Naive B cell (primary cell): ENCODE results near the gene PAIP1. TPM values are rescaled to one million over a fixed set of nuclear protein-coding genes. Genes with fewer than 3 reads are reported as not detected.
"Not testable (repeated sequence)": the region's sequence is repeated elsewhere in the genome, so short reads cannot be mapped to it uniquely, and the experiment has no call there.

Experiments
- ATAC-seq, 2 donors: fragments of 150-1000 bp; cut with Tn5 transposase; 2 replicates each; pipeline ENCODE4 v1.10.0; 2021; ENCODE audit warnings: low read depth in 2 of 2, mild to moderate bottlenecking in 2 of 2, moderate library complexity in 2 of 2
- DNase-seq: peaks from one replicate; pipeline ENCODE4 v3.0.0; 2022
- H3K27ac Mint-ChIP-seq, 6 donors: one replicate each; pipeline ENCODE4 v1.8.0; 2020 to 2022; ENCODE audit warnings: mild to moderate bottlenecking in 6 of 6, mixed read lengths in 6 of 6, moderate library complexity in 5 of 6, inconsistent platforms in 2 of 6
- H3K27me3 Mint-ChIP-seq, 3 donors: one replicate each; pipeline ENCODE4 v1.8.0; 2021 to 2022; ENCODE audit warnings: mixed read lengths in 3 of 3, mild to moderate bottlenecking in 1 of 3
- H3K36me3 Mint-ChIP-seq, 2 donors: one replicate each; pipeline ENCODE4 v1.8.0; 2020 to 2022; ENCODE audit warnings: mixed read lengths in 2 of 2, inconsistent platforms in 1 of 2, mild to moderate bottlenecking in 1 of 2
- H3K4me1 Mint-ChIP-seq, 3 donors: one replicate each; pipeline ENCODE4 v1.8.0; 2020 to 2022; ENCODE audit warnings: mixed read lengths in 3 of 3, inconsistent platforms in 1 of 3, mild to moderate bottlenecking in 1 of 3, moderate library complexity in 1 of 3
- H3K4me3 Mint-ChIP-seq, 8 donors: one replicate each; pipeline ENCODE4 v1.8.0; 2020 to 2022; ENCODE audit warnings: mild to moderate bottlenecking in 8 of 8, mixed read lengths in 8 of 8, moderate library complexity in 8 of 8, inconsistent platforms in 2 of 8
- H3K9me3 Mint-ChIP-seq, 7 donors: one replicate each; pipeline ENCODE4 v1.8.0; 2020 to 2022; ENCODE audit warnings: mixed read lengths in 7 of 7, mild to moderate bottlenecking in 5 of 7, inconsistent platforms in 2 of 7, moderate library complexity in 1 of 7
- polyA plus RNA-seq, 6 donors: library from polyadenylated mRNA; unstranded; fragments of 300-500 nt; fragmentation: Illumina TruSeq; gene quantifications; one replicate each; pipeline ENCODE4 v1.2.3, GENCODE V29; 2021; ENCODE audit warnings: low read depth in 6 of 6

Gene PAIP1
- polyA plus RNA-seq, 6 donors from 2014 or later = 42.2 to 73.4 (median 50.0) TPM

- H3K27me3 Mint-ChIP-seq = no peaks in the 10 kb centered on the region
- peak overlapping the region in 2 of 6 donors; percentile 10 to 55 for H3K27ac Mint-ChIP-seq
- DNase-seq = no peak
- H3K4me1 Mint-ChIP-seq = no peaks in the 10 kb centered on the region
- no peaks in the 10 kb centered on the region for H3K36me3 Mint-ChIP-seq
- ATAC-seq = no peak
- H3K4me3 Mint-ChIP-seq = no peak overlapping the region
- peaks cover 0 to 1% (median 0%) of the 10 kb centered on the region in 7 donors for H3K9me3 Mint-ChIP-seq
Observed at GRCh38 chr5:43563321-43563720, 6.4 kb upstream of the PAIP1 start.

GRCh38 chr5:43561356-43561755 lies 4.5 kb upstream of the PAIP1 start:
- peaks cover 0 to 1% (median 0%) of the 10 kb centered on the region in 7 donors for H3K9me3 Mint-ChIP-seq
- H3K4me1 Mint-ChIP-seq = peaks cover 4 to 8% (median 7%) of the 10 kb centered on the region in 3 donors
- no peak for ATAC-seq
- no peaks in the 10 kb centered on the region for H3K36me3 Mint-ChIP-seq
- H3K4me3 Mint-ChIP-seq = peak overlapping the region in 1 of 8 donors; percentile 3
- no peaks in the 10 kb centered on the region for H3K27me3 Mint-ChIP-seq
- no peak overlapping the region for H3K27ac Mint-ChIP-seq
- DNase-seq = no peak

GRCh38 chr5:43560128-43560527 lies 3.3 kb upstream of the PAIP1 start:
- peak overlapping the region in 1 of 6 donors; percentile 4 for H3K27ac Mint-ChIP-seq
- H3K27me3 Mint-ChIP-seq = no peaks in the 10 kb centered on the region
- DNase-seq (no peak), ATAC-seq (no peak)
- peak overlapping the region in 1 of 8 donors; percentile 71 for H3K4me3 Mint-ChIP-seq
- no peaks in the 10 kb centered on the region for H3K36me3 Mint-ChIP-seq
- H3K4me1 Mint-ChIP-seq = peaks cover 5 to 17% (median 13%) of the 10 kb centered on the region in 3 donors
- H3K9me3 Mint-ChIP-seq = peaks cover 0 to 1% (median 0%) of the 10 kb centered on the region in 7 donors

GRCh38 chr5:43556607-43556856 lies 345 bp downstream of the PAIP1 start:
- Mint-ChIP-seq H3K4me3 (peak overlapping the region in 6 of 8 donors; percentile 86 to 96 (median 92)), H3K4me1 (peaks cover 8 to 20% (median 13%) of the 10 kb centered on the region in 3 donors), H3K27ac (peak overlapping the region in 3 of 6 donors; percentile 92 to 97 (median 94))
- not testable (repeated sequence) for H3K9me3 Mint-ChIP-seq, H3K36me3 Mint-ChIP-seq, H3K27me3 Mint-ChIP-seq, DNase-seq
- peak; percentile 82 to 86 for ATAC-seq

- Mint-ChIP-seq H3K27me3 (no peaks in the 10 kb centered on the region), H3K27ac (peak overlapping the region; percentile 21 to 98 (median 94)), H3K36me3 (peaks cover 1 to 2% of the 10 kb centered on the region in 2 donors), H3K4me1 (peaks cover 9 to 21% (median 15%) of the 10 kb centered on the region in 3 donors), H3K4me3 (peak overlapping the region in 7 of 8 donors; percentile 86 to 96 (median 94)), H3K9me3 (no peaks in the 10 kb centered on the region)
- no peak for DNase-seq
- peak in 1 of 2 donors; percentile 0 for ATAC-seq
Observed at GRCh38 chr5:43555895-43556606, 826 bp downstream of the PAIP1 start.

GRCh38 chr5:43554497-43554896 lies 2.4 kb downstream of the PAIP1 start:
- Mint-ChIP-seq H3K27ac (no peak overlapping the region), H3K27me3 (no peaks in the 10 kb centered on the region), H3K36me3 (peaks cover 7% of the 10 kb centered on the region in 2 donors), H3K4me3 (no peak overlapping the region), H3K9me3 (no peaks in the 10 kb centered on the region), H3K4me1 (peaks cover 14 to 26% (median 20%) of the 10 kb centered on the region in 3 donors)
- ATAC-seq (no peak), DNase-seq (no peak)

GRCh38 chr5:43553381-43553780 lies 3.5 kb downstream of the PAIP1 start:
- no peak for DNase-seq

GRCh38 chr5:43551731-43552130 lies 5.1 kb downstream of the PAIP1 start:
- Mint-ChIP-seq H3K36me3 (peaks cover 7% of the 10 kb centered on the region in 2 donors), H3K4me1 (peaks cover 12 to 23% (median 13%) of the 10 kb centered on the region in 3 donors), H3K9me3 (no peaks in the 10 kb centered on the region), H3K4me3 (peak overlapping the region in 1 of 8 donors; percentile 20), H3K27ac (no peak overlapping the region), H3K27me3 (no peaks in the 10 kb centered on the region)
- ATAC-seq (no peak), DNase-seq (no peak)

More at GRCh38 chr5:43553381-43553780, 3.5 kb downstream of the PAIP1 start:
- Mint-ChIP-seq H3K27me3 (no peaks in the 10 kb centered on the region), H3K9me3 (no peaks in the 10 kb centered on the region), H3K4me3 (no peak overlapping the region), H3K36me3 (peaks cover 7% of the 10 kb centered on the region in 2 donors), H3K27ac (no peak overlapping the region), H3K4me1 (peaks cover 17 to 30% (median 20%) of the 10 kb centered on the region in 3 donors)
- ATAC-seq = no peak

GRCh38 chr5:43549272-43549671 lies 7.6 kb downstream of the PAIP1 start:
- not testable (repeated sequence) for H3K9me3 Mint-ChIP-seq, H3K4me3 Mint-ChIP-seq, DNase-seq, ATAC-seq, H3K27me3 Mint-ChIP-seq
- H3K36me3 Mint-ChIP-seq = peaks cover 18 to 20% of the 10 kb centered on the region in 2 donors
- H3K27ac Mint-ChIP-seq = peak overlapping the region in 1 of 6 donors; percentile 73
- peaks cover 7 to 10% (median 9%) of the 10 kb centered on the region in 3 donors for H3K4me1 Mint-ChIP-seq

GRCh38 chr5:43548358-43548757 lies 8.5 kb downstream of the PAIP1 start:
- no peaks in the 10 kb centered on the region for H3K9me3 Mint-ChIP-seq
- H3K4me1 Mint-ChIP-seq = peaks cover 7 to 10% (median 9%) of the 10 kb centered on the region in 3 donors
- no peaks in the 10 kb centered on the region for H3K27me3 Mint-ChIP-seq
- H3K4me3 Mint-ChIP-seq = no peak overlapping the region
- DNase-seq (no peak), ATAC-seq (no peak)
- no peak overlapping the region for H3K27ac Mint-ChIP-seq
- H3K36me3 Mint-ChIP-seq = peaks cover 20% of the 10 kb centered on the region in 2 donors

GRCh38 chr5:43547532-43547931 lies 9.3 kb downstream of the PAIP1 start:
- Mint-ChIP-seq H3K27me3 (no peaks in the 10 kb centered on the region), H3K36me3 (peaks cover 20 to 27% of the 10 kb centered on the region in 2 donors), H3K27ac (no peak overlapping the region), H3K4me3 (no peak overlapping the region), H3K4me1 (peaks cover 7 to 10% (median 9%) of the 10 kb centered on the region in 3 donors), H3K9me3 (no peaks in the 10 kb centered on the region)
- no peak for DNase-seq
- no peak for ATAC-seq

- Mint-ChIP-seq H3K27me3 (no peaks in the 10 kb centered on the region), H3K27ac (peak overlapping the region in 1 of 6 donors; percentile 49), H3K4me1 (peaks cover 0 to 7% (median 0%) of the 10 kb centered on the region in 3 donors), H3K4me3 (no peak overlapping the region), H3K36me3 (peaks cover 13 to 19% of the 10 kb centered on the region in 2 donors), H3K9me3 (no peaks in the 10 kb centered on the region)
- ATAC-seq (no peak), DNase-seq (no peak)
Observed at GRCh38 chr5:43543434-43543833, 13.4 kb downstream of the PAIP1 start.

GRCh38 chr5:43540746-43541145 lies 16.1 kb downstream of the PAIP1 start:
- peaks cover 16 to 25% of the 10 kb centered on the region in 2 donors for H3K36me3 Mint-ChIP-seq
- no peak for DNase-seq
- no peaks in the 10 kb centered on the region for H3K9me3 Mint-ChIP-seq
- peaks cover 0 to 7% (median 0%) of the 10 kb centered on the region in 3 donors for H3K4me1 Mint-ChIP-seq
- H3K4me3 Mint-ChIP-seq = no peak overlapping the region
- H3K27ac Mint-ChIP-seq = no peak overlapping the region
- H3K27me3 Mint-ChIP-seq = no peaks in the 10 kb centered on the region
- ATAC-seq = no peak

- H3K27me3 Mint-ChIP-seq = no peaks in the 10 kb centered on the region
- no peaks in the 10 kb centered on the region for H3K9me3 Mint-ChIP-seq
- ATAC-seq (no peak), DNase-seq (no peak)
- H3K27ac Mint-ChIP-seq = no peak overlapping the region
- H3K4me3 Mint-ChIP-seq = no peak overlapping the region
- H3K4me1 Mint-ChIP-seq = peaks cover 0 to 7% (median 0%) of the 10 kb centered on the region in 3 donors
- H3K36me3 Mint-ChIP-seq = peaks cover 10 to 20% of the 10 kb centered on the region in 2 donors
Observed at GRCh38 chr5:43536972-43537371, 19.9 kb downstream of the PAIP1 start.
